ENCODE results near the gene ENO4. TPM values are rescaled to one million over a fixed set of nuclear protein-coding genes. Genes with fewer than 3 reads are reported as not detected.

Gene ENO4
- polyA plus RNA-seq, 1 of the 3 experiments (the other 2 are of a cell fraction) = 0.36 TPM

DNA sequence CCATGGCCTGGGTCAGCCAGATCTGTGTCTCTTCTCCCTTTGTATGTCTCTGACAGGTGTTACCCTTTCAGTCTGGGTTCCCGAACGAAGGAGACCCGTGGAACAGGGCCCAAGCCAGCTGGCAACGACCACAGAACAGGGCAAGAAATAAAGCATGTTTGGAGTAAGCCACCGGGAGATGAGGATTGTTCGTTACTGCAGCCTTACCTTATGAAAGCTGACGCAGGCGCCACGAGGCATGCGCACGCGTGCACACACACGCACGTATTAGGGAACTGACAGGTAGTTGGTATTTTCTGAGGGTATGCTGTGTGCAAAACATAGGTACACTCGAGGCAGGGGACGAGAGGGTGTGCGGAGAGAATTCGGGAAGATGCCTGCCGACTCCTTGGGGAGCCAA lies 46.4 kb upstream of the ENO4 start:
- no peaks in the 10 kb centered on the region for H3K36me3 ChIP-seq (replicated peaks in 1 of 2; ENCODE audit: control insufficient read depth in 1 of 2, insufficient read depth in 2 of 2, low read length in 1 of 2)
- POLR2A ChIA-PET = no interaction called here
- no peak overlapping the region for H3K27ac ChIP-seq (ENCODE audit: low read depth in 2 of 2, low read length in 1 of 2)
- no peaks in the 10 kb centered on the region; a peak in 1 of 4 replicates for H3K4me1 ChIP-seq (ENCODE audit: control insufficient read depth in 1 of 2, insufficient read depth in 2 of 2, low read depth in 1 of 2, low read length in 1 of 2)
- H3K79me2 ChIP-seq (ENCODE audit: insufficient read depth) = no peaks in the 10 kb centered on the region
- H3K4me2 ChIP-seq = no peak overlapping the region
- no peaks in the 10 kb centered on the region for H4K20me1 ChIP-seq (ENCODE audit: insufficient read depth)
- no peaks in the 10 kb centered on the region for H3F3A ChIP-seq (replicated peaks; ENCODE audit: insufficient read depth)
- no peaks in the 10 kb centered on the region for H3K9me2 ChIP-seq
- no peaks in the 10 kb centered on the region for H3K9me3 ChIP-seq
- WGBS (ENCODE audit: low lambda C conversion rate) = 79% methylated on average over 19 of the region's 19 CpGs
- CTCF ChIA-PET = interaction anchor here (1.1 to 14.2 kb wide), 4 partner anchors 15 to 384 kb away, joined by 3 to 265 read pairs (median 116); no protein-coding TSS in a partner anchor
- H3K27me3 ChIP-seq (ENCODE audit: insufficient read depth) = peaks cover 7% of the 10 kb centered on the region; the same call in 1 of the 2 replicates
- TF ChIP-seq TEAD4 (IDR thresholded peaks at IDR 0.05; ENCODE audit: borderline replicate concordance, insufficient read depth) = no peak
- no peak for TF ChIP-seq EP300 (IDR thresholded peaks at IDR 0.05; ENCODE audit: borderline replicate concordance in 1 of 2, low read depth in 1 of 2, low read length in 1 of 2)
- TF ChIP-seq MXI1 (IDR thresholded peaks at IDR 0.05; ENCODE audit: low read depth, low read length) = no peak
- TF ChIP-seq NFIC (IDR thresholded peaks at IDR 0.05; ENCODE audit: borderline replicate concordance) = no peak
- TF ChIP-seq YY1 (IDR thresholded peaks at IDR 0.05; ENCODE audit: low read depth) = no peak
- TF ChIP-seq NRF1 (IDR thresholded peaks at IDR 0.05; ENCODE audit: low read depth, low read length) = no peak
- no peak for TF ChIP-seq RXRA (IDR thresholded peaks at IDR 0.05; ENCODE audit: borderline replicate concordance, low read depth)
- TF ChIP-seq FOSL2 (IDR thresholded peaks at IDR 0.05; ENCODE audit: borderline replicate concordance, low read depth) = no peak
- TF ChIP-seq, protein P1, sequence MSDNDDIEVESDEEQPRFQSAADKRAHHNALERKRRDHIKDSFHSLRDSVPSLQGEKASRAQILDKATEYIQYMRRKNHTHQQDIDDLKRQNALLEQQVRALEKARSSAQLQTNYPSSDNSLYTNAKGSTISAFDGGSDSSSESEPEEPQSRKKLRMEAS (IDR thresholded peaks at IDR 0.05; ENCODE audit: low read depth) = no peak
- TF ChIP-seq CTCF (IDR thresholded peaks at IDR 0.05) = no peak
- no peak for TF ChIP-seq GABPA (IDR thresholded peaks at IDR 0.05; ENCODE audit: low read depth)
- TF ChIP-seq RFX5 (IDR thresholded peaks at IDR 0.05; ENCODE audit: low read length) = no peak
- no peak for TF ChIP-seq USF1 (IDR thresholded peaks at IDR 0.05; ENCODE audit: borderline replicate concordance, low read depth)
- no peak for TF ChIP-seq FOXM1 (IDR thresholded peaks at IDR 0.05; ENCODE audit: low read depth)
- DNase-seq = no peak
- no peak overlapping the region for H3K9ac ChIP-seq
- H2AFZ ChIP-seq (ENCODE audit: low read depth) = no peak overlapping the region
- no peak overlapping the region for H3K4me3 ChIP-seq (ENCODE audit: low read depth in 2 of 2, low read length in 1 of 2)

DNA sequence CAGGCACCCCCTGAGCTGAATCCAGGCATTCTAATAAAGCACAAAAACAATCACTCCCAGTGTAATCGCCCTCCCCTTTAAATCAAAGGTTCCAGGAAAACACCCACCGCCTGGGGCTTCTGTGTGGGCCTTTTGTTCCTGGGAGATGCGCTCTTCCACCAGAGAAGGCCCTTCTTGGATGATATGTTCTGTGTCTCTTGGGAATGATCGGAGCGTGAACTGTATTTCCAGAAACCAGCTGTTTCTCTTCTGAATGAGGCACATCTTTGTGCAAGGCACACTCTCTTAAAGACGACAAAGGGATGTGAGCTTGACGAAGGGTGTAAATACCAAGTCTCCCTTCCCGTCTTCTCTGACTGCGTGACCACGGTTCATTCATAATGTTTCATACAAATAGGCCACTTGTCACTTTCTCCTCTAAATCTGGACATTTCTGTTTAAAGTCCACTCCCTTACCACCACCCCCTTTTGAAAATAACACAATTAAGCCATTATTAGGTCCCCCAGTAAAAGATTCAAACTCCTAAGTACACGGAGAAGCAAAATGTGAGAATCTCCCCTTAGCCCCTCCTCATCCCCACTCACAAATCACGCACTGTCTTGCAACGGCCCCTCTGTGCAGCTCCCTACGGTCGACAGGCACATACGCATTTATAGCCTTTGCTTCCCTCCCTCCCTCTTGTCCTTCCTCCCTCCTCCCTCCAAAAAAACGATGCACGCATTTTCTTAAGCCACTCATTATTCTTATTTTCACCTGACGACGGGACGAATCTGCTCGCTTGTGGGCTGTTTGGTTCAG lies 45.6 kb upstream of the ENO4 start:
- Histone ChIP-seq H2AFZ (ENCODE audit: low read depth) (no peak overlapping the region), H3K4me1 (ENCODE audit: control insufficient read depth in 1 of 2, insufficient read depth in 2 of 2, low read depth in 1 of 2, low read length in 1 of 2) (no peaks in the 10 kb centered on the region; a peak in 1 of 4 replicates), H3K4me3 (ENCODE audit: low read depth in 2 of 2, low read length in 1 of 2) (no peak overlapping the region), H3K36me3 (replicated peaks in 1 of 2; ENCODE audit: control insufficient read depth in 1 of 2, insufficient read depth in 2 of 2, low read length in 1 of 2) (no peaks in the 10 kb centered on the region), H3K9ac (no peak overlapping the region), H3K4me2 (no peak overlapping the region), H3K9me2 (no peaks in the 10 kb centered on the region), H3F3A (replicated peaks; ENCODE audit: insufficient read depth) (no peaks in the 10 kb centered on the region), H3K27me3 (ENCODE audit: insufficient read depth) (peaks cover 7% of the 10 kb centered on the region; the same call in 1 of the 2 replicates), H3K79me2 (ENCODE audit: insufficient read depth) (no peaks in the 10 kb centered on the region), H4K20me1 (ENCODE audit: insufficient read depth) (no peaks in the 10 kb centered on the region), H3K27ac (ENCODE audit: low read depth in 2 of 2, low read length in 1 of 2) (no peak overlapping the region), H3K9me3 (no peaks in the 10 kb centered on the region)
- DNase-seq = no peak
- 74% methylated on average over 22 of the region's 22 CpGs for WGBS (ENCODE audit: low lambda C conversion rate)
- TF ChIP-seq TCF12 (IDR thresholded peaks at IDR 0.05) = no peak
- TF ChIP-seq FOSL2 (IDR thresholded peaks at IDR 0.05; ENCODE audit: borderline replicate concordance, low read depth) = no peak
- no peak for TF ChIP-seq GABPA (IDR thresholded peaks at IDR 0.05; ENCODE audit: low read depth)
- TF ChIP-seq CHD2 (IDR thresholded peaks at IDR 0.05; ENCODE audit: low read length, partially characterized antibody) = no peak
- no peak for TF ChIP-seq IRF3 (IDR thresholded peaks at IDR 0.05; ENCODE audit: low read depth, low read length)
- no peak for TF ChIP-seq PBX3 (IDR thresholded peaks at IDR 0.05)
- TF ChIP-seq SMC3 (IDR thresholded peaks at IDR 0.05; ENCODE audit: low read depth, low read length) = no peak
- TF ChIP-seq FOXM1 (IDR thresholded peaks at IDR 0.05; ENCODE audit: low read depth) = no peak
- TF ChIP-seq, protein P1 (IDR thresholded peaks at IDR 0.05; ENCODE audit: low read depth) = no peak
- ChIA-PET CTCF (interaction anchor here (1.1 to 14.2 kb wide), 4 partner anchors 16 to 383 kb away, joined by 3 to 265 read pairs (median 116); no protein-coding TSS in a partner anchor), POLR2A (no interaction called here)
